HUDEP-2 (cell line): ENCODE results near the gene SLC38A1.

Experiments
- DNase-seq, 76 experiments: peaks; one replicate each; lab custom pipeline; 2025; ENCODE audit not compliant: unreplicated experiment in 76 of 76; lab: John Stamatoyannopoulos, UW

SLC38A1 gene

DNA sequence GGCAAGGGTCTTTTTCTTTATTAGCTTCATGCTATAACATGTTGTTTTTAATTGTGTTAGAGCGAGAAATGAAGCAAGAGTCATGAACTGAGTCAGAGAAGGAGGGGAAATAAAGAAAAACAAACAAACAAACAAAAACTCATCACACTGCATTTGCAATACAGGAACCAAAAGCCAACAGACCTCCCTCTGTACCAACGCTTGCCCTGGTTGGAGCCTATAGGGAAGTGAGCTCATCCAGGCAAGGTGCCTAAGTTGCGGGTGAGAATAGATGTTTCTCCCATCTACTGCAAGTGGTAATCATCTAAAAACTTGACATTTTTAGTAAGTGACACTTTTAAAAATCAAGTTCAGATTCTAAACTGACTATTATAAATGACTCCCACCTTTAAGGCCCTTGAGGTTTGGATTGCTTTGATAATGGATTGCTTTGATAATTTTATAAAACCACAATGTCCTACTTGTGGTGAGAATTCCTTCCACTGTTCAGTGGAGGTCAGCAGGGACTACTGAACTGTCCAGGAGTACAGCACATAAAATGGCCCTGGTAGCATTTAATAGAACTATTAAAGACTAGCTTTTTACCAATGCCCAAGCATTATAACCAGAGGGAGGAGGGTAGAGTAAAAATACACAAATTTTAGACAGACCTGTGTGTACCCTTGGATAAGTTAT is 31.3 kb downstream of the SLC38A1 start:
- DNase-seq = no peak

DNA sequence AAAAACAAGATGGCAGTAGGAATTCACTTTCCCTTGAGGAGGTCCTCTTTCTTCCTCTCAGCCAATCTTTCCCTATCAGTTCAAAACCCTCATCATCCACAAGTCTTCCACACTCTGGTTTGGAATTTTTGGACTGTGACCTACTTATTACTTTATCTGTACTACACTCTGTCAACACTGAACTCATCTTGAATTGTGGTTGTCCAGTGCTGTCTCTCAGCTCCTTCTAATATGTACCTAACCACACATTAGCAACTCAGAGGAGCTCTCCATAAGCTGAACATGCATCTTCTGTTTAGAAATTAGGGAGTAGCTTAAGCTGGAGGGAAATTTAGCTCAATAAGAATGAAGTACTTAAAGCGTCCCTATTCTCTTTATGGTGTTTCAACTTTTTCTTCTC is 34.8 kb downstream of the SLC38A1 start:
- DNase-seq = no peak

- no peak for DNase-seq
Observed at GRCh38 chr12:46233423-46233822, 35.4 kb downstream of the SLC38A1 start.

- DNase-seq = no peak
Observed at GRCh38 chr12:46230983-46231382, 37.9 kb downstream of the SLC38A1 start.

DNA sequence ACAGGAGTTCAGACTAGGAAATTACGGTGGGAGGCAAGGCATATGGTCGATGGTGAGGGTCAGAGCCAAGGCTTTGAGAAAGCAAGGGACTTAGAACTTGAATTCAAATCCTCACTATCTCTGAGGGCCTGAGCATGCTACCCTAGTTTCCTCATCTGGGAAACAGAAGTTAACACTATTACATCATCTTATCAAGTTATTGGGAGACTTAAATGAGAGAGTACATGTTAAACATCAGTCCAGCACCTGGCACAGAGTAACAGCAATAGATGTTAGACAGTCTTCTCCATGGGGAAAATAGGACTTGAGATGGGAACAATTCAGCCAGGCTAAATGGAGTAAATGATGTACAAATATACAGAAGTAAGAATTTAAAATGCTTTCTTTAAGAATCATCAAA is 38.5 kb downstream of the SLC38A1 start:
- DNase-seq = no peak

GRCh38 chr12:46227616-46228015 is 41.2 kb downstream of the SLC38A1 start:
- no peak for DNase-seq

GRCh38 chr12:46224386-46224785 is 44.5 kb downstream of the SLC38A1 start:
- DNase-seq = no peak

DNA sequence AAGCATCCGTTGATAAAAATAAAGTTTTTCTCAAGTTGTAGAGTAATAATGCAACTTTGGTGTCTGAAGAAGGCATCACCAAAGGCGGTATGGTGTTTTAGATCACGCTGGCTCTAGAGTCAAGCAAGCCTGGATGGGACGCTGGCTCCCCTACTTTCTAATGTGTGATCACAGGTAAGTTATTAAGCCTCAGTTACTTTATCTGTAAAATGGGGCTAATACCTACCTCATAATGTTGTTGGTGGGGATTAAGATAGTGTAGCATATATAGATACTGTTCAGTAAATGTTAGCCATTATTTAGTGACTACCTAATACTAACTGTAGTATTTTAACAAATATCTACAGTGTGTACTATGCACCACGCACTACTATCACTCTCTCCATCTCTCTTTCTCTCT is 45.8 kb downstream of the SLC38A1 start:
- DNase-seq = no peak

DNA sequence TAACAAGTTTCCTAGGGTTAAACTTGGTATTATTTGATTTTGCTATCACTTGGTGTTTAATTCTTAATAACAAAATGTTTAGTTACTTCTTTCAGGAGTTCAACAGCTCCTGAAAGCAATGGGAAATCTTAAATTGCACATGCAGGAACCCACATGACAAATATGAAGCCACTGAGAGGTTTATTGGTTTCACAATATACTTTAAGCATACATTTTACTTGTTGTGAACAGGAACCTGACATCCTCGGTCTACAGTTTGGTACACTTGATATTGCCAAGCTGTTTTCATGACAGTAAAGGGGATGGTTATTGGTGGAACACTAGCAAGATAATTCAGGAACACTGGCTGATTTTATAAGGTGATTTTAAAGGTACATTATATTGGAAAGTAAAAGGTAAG is 46.2 kb downstream of the SLC38A1 start:
- DNase-seq = no peak

DNA sequence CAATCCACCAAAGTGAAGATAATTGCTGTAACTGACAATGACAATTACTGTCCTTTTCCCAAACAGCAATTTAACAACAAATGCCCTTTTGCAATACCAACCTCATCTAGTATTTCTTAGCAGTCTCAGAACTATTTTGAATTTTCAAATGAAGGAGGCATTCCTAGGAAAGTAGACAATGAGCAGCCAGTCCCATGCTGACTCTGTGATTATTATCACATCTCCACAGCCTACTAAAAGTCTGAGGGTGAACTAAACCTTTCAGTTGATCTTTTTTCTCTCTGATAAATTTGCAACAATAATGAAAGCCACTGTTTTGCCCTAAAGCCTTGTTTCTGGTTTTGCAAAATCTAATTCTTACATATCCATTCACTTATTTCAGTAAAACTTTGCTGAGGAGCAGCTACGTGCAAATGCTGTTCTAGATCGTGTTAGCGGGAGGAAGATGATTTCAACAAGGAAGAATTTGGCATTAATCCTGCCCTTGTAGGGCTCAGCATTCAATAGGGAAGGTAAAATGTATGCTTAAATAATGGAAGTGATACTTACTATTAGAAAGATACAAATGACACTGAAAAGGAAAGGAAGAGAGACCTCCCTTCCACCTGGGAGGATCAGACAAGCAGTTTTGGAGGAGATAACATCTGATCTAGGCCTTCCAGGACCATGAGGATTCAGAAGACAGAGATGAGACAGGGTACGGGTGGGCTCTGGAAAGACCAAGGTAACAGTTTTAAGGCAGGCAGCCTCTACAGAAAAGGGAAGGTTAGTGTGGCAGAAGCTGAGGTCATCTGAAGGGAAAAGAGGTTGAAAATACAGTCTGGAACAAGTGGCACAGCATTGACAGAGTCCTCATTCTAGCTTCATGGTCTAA is 47.4 kb downstream of the SLC38A1 start:
- no peak for DNase-seq

DNA sequence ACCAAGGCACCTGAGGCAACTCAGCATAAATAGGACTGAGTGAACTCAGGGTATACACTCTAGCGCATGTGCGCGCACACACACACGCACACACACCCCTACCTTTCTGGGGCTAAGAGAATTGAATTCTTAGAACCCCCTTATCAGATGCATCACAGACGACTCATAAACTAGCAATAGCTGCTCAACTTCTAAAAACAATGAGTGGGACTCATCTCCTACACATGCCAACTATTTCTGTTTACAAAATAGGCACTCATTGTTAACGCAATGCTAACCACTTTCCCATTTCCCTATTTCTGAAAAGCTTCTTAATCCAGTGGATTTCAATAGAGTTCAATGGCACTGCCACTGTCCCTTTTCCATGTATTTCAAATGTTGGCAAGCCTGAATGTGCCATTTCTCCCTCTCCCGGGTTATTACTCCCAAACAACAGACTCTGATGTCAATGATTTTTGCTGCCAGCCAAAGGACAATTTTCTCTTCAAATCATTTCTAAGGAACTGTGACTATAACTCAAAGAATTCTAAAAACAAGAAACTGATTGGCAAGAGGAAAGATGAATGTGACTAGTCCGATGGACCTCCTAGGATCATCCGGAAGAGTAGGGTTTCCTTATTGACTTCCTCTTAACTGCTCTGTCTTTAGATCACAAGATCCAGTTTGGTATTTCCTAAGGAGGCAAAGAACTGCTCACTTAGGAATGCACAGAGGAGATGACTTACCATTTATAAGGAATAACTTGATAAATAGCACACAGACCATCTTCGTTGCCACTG is 48.8 kb downstream of the SLC38A1 start:
- peak in 33 of 76 experiments; percentile 3 to 66 (median 17) for DNase-seq

DNA sequence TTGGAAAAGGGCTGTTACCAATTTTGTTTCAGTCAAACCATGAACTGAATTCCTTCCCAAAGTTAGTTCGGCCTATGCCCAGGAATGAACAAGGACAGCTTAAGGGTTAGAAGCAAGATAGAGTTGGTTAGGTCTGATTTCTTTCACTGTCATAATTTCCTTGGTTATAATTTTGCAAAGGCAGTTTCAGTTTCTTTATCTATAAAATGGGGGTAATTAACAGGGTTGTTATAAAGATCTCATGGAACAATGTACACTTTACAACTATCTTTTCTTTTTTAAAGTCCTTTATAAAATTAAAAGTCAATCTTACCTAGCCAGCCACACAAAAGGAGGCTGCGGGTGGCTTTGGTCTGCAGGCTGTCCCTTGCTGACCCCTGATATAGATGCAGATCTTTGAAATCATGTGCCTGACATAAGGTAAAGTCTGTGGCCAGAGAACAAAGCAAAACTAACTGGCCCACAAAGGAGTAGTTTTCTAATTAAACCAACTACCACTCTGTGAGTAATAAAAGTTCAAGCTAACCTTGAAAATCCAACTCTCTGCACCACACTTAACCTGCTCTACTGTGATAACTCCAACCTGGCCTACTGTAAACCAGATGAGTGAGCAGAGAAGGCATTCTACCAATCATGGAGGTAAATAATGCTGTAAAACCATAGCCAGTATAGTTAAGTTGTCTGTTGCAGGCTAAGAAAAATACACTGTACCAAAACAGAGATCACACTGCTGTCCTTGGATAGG is 49.5 kb downstream of the SLC38A1 start:
- DNase-seq = no peak

DNA sequence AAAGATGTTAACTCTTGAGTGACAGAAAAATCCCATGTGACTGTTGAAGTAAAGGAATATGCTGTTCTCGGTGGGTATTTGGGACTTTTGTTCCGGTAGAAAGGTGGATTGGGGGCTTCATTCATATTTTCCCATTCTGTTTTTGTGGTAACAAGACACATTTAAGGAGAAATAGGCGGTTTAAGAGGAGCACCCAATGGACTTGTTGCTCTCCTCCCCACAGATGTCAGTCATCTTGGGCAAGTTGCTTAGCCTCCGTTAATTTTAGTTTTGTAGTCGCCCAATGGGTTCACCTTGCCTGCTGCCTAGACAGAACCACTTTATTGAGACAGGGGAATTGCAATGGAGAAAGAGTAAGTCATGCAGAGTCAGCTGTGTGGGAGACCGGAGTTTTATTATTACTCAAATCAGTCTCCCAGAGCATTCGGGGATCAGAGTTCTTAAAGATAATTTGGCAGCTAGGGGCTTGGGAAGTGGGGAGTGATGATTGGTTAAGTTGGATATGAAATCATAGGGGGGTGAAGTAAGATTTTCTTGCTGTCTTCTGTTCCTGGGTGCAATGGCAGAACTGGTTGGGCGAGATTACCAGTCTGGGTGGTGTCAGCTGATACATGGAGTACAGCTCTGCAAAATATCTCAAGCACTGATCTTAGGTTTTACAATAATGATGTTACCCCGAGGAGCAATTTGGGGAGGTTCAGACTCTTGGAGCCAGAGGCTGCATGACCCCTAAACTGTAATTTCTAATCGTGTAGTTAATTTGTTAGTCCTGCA is 50.3 kb downstream of the SLC38A1 start:
- DNase-seq = no peak

GRCh38 chr12:46217541-46218321 is 51.1 kb downstream of the SLC38A1 start:
- DNase-seq = no peak

DNA sequence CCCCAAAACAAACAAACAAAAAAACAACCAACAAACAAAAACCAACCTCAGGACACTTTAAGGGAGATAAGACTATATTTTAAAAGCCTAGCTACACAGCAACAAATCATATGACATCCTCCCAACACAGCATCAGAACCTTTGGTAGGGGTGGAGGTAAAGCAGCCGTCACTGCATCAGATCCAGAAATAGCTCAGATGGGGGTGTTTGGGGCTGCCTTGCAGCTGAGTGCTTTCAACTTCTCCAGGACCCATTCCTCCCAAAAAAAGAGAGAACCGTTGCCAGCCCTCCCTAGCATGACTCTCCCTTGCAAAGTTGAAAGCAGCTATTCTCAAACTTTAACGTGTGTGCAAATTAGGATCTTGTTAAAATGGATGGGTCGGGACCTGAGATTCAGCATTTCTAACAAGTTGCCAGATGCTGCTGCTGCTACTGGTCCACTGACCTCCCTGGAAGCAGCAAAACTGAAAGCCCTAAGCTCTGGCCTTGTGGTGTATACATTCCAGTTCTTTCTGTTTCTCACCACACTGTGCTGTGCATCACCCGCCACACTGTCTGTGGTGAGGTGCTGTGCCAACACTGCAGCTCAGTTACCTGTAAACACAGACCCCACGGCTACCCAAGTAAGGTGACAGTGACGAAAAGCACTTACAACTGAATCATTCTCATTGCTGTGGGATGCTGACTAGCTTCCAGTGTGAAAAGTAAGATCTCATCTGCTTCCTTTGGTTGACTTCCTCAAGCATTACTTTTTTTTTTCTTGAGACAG is 54.0 kb downstream of the SLC38A1 start:
- DNase-seq = peak in 1 of 76 experiments; percentile 10

- DNase-seq = no peak
Observed at GRCh38 chr12:46212108-46212982, 56.5 kb downstream of the SLC38A1 start.

GRCh38 chr12:46210873-46211439 is 57.9 kb downstream of the SLC38A1 start:
- no peak for DNase-seq
